AG04450 (cell line): ENCODE measurements around the gene LCN15. TPM values are rescaled to one million over a fixed set of nuclear protein-coding genes. Genes with fewer than 3 reads are reported as not detected.

Source experiments
- CTCF ChIA-PET: fragments of 300-600, 350-600 bp; formaldehyde crosslinking; extraction: SDS; loops from one replicate; lab custom pipeline; 2022; ENCODE audit warnings: antibody characterized with exemption, inconsistent platforms; lab: Charles Lee
- POLR2A ChIA-PET: fragments of 350-600 bp; formaldehyde crosslinking; extraction: SDS; loops from one replicate; lab custom pipeline; 2021; ENCODE audit warnings: antibody characterized with exemption, inconsistent platforms; lab: Yijun Ruan, JAX
- DNase-seq: peaks from one replicate; pipeline ENCODE4 v3.0.0-alpha.2; 2011; ENCODE audit warnings: low read depth, low spot score
- H3K27ac ChIP-seq: one replicate; pipeline ENCODE4 v1.5.1; 2012; ENCODE audit warnings: low read depth, low read length, control low read depth
- H3K27me3 ChIP-seq: one replicate; pipeline ENCODE4 v1.6.0; 2012; ENCODE audit warnings: low read length; ENCODE audit not compliant: control insufficient read depth, insufficient read depth
- H3K4me3 ChIP-seq: 2 replicates; pipeline ENCODE4 v1.5.1; 2011; ENCODE audit warnings: mild to moderate bottlenecking, low read depth, low read length, control low read depth
- H3K9me3 ChIP-seq: 2 replicates; pipeline ENCODE4 v1.5.1; 2012; ENCODE audit warnings: low read length; ENCODE audit not compliant: control insufficient read depth, insufficient read depth
- polyA plus RNA-seq: library from polyadenylated mRNA; depleted of rRNA; stranded (reverse); fragments of >200 nt; gene quantifications from 2 replicates; pipeline ENCODE4 v1.2.3, GENCODE V29; 2011
- TF ChIP-seq, protein P1 (sequence below): IDR thresholded peaks from 2 replicates; pipeline ENCODE4 v1.5.1; 2011; ENCODE audit warnings: low read depth, low read length, control low read depth, inconsistent platforms

Gene LCN15
- polyA plus RNA-seq, 1 experiment = not detected

DNA sequence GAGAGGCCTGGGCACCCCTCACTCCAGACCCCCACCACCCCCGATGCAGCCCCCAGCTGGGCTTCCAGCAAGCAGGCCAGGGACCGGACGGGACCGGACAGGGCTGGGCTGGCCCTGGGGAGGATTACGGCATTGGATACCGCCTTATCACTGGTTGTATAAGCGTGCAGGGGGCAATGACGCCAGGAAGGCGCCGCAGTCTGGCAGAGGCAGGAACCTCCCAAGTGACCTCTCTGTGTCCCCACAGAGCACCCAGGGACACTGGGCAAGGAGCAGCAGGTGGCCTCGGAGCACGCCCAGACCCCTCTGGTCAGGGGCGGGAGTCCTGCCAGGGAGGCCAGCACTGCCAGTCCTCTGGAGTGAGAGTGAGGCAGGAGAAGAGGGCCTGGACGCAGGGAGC, 723 bp upstream of the LCN15 start:
- no peak for DNase-seq
- Histone ChIP-seq H3K27me3 (peaks cover 14% of the 10 kb centered on the region), H3K9me3 (no peaks in the 10 kb centered on the region; the same call in 1 of the 2 replicates), H3K4me3 (no peak overlapping the region), H3K27ac (no peak overlapping the region)
- CTCF ChIA-PET = no interaction called here
- POLR2A ChIA-PET = no interaction called here
- TF ChIP-seq, protein P1, sequence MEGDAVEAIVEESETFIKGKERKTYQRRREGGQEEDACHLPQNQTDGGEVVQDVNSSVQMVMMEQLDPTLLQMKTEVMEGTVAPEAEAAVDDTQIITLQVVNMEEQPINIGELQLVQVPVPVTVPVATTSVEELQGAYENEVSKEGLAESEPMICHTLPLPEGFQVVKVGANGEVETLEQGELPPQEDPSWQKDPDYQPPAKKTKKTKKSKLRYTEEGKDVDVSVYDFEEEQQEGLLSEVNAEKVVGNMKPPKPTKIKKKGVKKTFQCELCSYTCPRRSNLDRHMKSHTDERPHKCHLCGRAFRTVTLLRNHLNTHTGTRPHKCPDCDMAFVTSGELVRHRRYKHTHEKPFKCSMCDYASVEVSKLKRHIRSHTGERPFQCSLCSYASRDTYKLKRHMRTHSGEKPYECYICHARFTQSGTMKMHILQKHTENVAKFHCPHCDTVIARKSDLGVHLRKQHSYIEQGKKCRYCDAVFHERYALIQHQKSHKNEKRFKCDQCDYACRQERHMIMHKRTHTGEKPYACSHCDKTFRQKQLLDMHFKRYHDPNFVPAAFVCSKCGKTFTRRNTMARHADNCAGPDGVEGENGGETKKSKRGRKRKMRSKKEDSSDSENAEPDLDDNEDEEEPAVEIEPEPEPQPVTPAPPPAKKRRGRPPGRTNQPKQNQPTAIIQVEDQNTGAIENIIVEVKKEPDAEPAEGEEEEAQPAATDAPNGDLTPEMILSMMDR = no peak

DNA sequence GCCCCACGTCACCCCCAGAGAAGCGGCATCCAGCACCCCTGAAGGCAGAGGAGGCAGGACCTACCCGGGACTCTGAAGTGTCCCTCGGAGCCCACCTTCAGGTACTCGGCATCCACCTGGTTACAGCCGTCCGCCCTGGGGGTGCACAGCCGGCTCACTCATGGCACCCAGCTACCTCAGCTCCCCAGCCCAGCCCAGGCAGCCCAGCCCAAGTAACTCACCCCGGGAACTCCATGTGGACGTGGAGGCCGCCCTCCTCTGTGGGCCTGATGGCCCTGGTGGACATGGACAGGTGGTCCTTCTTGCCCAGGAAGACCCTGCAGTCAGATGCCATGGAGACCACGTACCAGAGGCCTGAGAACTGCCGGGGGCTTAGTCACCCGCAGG, 676 bp downstream of the LCN15 start:
- POLR2A ChIA-PET = no interaction called here
- CTCF ChIA-PET = interaction anchor here (0.6 kb wide), 1 partner anchor 27 kb away, joined by 5 read pairs; no protein-coding TSS in a partner anchor
- TF ChIP-seq, protein P1 = no peak
- Histone ChIP-seq H3K27ac (no peak overlapping the region), H3K4me3 (no peak overlapping the region), H3K27me3 (peaks cover 14% of the 10 kb centered on the region), H3K9me3 (no peaks in the 10 kb centered on the region; the same call in 1 of the 2 replicates)
- DNase-seq = no peak

DNA sequence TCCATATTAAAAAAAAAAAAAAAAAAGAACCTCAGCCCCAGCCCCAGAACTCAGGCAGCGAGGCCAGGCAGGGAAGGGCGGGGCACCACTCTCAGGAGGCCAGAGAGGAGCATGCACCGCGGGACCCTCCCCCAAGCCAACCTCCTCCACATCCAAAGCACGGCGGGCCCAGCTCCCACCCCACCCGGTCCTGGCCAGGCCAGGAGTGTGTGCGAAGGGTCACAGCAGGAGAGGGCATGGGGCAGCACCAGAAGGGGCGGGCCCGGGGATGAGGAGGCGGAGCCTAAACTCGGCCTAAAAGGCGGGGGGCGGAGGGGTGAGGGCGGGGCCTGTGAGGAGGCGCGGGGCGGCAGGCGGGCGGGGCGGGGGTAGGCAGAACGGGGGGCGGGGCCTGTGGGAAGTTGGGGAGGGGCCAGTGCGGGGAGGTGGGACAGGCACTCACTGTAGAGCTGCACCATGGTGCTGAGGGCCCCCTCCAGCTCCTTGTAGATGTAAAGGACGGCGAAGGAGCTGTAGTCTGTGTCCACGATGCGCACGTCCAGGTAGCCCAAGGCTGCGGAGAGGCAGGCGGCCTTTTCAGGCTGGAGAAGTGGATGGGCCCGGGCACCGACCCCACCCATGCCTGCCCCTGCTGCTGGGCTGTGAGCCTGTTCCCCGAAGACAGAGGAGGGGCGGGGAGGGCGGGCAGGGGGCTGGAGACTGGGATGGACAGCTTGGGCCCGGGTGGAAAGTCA, 1.2 kb downstream of the LCN15 start:
- ChIA-PET POLR2A (no interaction called here), CTCF (interaction anchor here (0.6 to 0.7 kb wide), 2 partner anchors 17 to 26 kb away, joined by 5 to 8 read pairs; no protein-coding TSS in a partner anchor)
- no peaks in the 10 kb centered on the region; the same call in 1 of the 2 replicates for H3K9me3 ChIP-seq
- no peak for DNase-seq
- no peak overlapping the region for H3K27ac ChIP-seq
- H3K4me3 ChIP-seq = no peak overlapping the region
- TF ChIP-seq, protein P1 = no peak
- H3K27me3 ChIP-seq = peaks cover 13% of the 10 kb centered on the region

DNA sequence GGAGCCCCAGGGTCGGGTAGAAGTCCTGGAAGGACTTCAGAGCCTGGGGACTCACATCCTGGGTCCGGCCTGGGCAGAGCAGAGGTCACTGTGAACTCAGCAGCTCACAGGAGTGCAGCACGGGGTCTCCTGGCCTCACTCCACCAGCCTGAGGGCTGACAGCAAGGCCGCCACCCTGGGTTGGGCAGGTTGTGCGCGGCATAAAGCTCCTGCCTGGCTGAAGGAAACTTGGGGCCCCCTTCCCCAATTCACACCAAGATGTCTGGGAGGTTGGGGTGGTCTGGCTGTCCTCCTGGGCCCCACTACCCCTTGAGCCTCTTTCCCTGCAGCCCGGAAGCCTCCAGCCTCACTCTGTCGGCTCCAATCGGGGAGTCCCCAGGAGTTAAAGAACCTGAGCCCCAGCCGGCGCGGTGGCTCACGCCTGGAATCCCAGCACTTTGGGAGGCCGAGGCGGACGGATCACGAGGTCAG, 2.1 kb downstream of the LCN15 start:
- Histone ChIP-seq H3K9me3 (peaks cover 4% of the 10 kb centered on the region; the same call in 1 of the 2 replicates), H3K27ac (no peak overlapping the region), H3K27me3 (peaks cover 11% of the 10 kb centered on the region), H3K4me3 (no peak overlapping the region)
- TF ChIP-seq, protein P1 = no peak
- ChIA-PET CTCF (interaction anchor here (0.7 to 1.3 kb wide), 2 partner anchors 16 to 34 kb away, joined by 7 to 8 read pairs; no protein-coding TSS in a partner anchor), POLR2A (interaction anchor here (1.7 kb wide), 1 partner anchor 34 kb away, joined by 6 read pairs; no protein-coding TSS in a partner anchor)
- DNase-seq = no peak

DNA sequence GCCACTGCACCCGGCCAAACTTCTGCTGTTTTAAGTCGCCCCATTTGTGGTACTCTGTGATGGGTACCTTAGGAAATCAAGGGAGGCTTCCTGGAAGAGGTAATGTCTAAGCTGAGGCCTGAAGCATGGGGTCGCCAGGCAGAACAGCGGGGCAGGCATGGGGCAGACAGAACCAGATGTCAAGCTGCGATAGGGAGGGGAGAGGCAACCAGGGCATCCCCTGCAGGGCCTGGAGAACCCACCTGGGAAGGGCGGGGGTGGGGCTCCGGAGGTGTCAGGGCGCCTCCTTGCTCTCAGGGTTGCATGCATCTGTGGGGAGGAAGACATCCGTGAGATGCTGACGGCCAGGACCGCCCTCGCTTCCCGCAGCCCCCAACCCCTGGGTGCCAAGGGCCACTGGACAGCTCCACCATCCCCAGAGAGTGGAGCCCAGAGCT, 2.8 kb downstream of the LCN15 start:
- peaks cover 12% of the 10 kb centered on the region for H3K27me3 ChIP-seq
- ChIA-PET CTCF (interaction anchor here (0.5 to 1.4 kb wide), 4 partner anchors 10 to 216 kb away, joined by 3 to 11 read pairs (median 5); no protein-coding TSS in a partner anchor), POLR2A (interaction anchor here (1.7 kb wide), 1 partner anchor 33 kb away, joined by 6 read pairs; no protein-coding TSS in a partner anchor)
- DNase-seq = no peak
- no peak overlapping the region for H3K4me3 ChIP-seq
- TF ChIP-seq, protein P1 = no peak
- H3K27ac ChIP-seq = no peak overlapping the region
- peaks cover 11% of the 10 kb centered on the region for H3K9me3 ChIP-seq
